ENCODE data around the gene REEP6. TPM values are rescaled to one million over a fixed set of nuclear protein-coding genes. Genes with fewer than 3 reads are reported as not detected.

The REEP6 gene
- total and polyA plus RNA-seq, 3 donors from 2014 or later = 386 to 454 (median 429) TPM

DNA sequence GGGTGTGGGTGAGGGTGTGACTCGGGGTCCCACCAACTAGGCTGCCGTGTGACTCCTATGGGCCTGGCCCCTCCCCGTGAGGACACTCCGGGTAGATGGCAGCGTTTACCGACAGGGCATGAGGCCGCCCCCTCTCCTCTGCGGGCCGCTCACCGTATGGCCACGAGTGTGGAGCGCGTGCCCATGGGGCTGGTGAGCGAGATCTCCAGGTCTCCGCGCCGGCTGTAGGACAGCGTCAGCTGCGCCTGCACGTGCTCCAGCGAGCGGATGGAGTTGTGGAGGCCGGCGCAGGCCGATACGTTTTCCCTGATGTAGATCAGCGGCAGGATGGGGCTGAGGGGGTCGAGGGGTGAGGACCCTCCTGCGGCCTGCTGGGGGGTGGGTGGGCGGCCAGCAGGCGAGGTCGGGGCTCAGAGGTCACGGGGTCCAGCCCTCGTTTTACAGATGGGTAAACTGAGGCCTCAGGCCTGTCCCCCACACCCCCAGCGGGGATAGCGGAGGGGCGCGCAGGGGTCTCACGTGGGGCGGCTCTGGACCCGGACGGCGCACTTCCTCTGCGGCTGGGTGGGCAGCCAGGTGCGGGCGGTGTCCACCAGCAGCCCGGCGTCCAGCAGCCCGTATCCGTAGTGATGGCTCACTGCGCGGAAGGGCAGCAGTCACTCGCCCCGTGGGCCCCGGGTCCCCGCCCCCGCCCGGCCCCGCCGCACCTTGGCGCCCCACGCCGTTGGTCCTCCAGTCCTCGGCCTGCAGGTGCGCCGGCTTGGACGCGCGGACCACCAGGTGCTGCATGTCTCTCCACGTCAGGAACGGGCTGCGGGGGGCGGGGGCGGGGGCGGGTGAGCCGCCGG lies 7.6 kb upstream of the REEP6 start:
- Histone ChIP-seq H3K9me3 (no peaks in the 10 kb centered on the region), H3K27me3 (no peaks in the 10 kb centered on the region), H3K27ac (no peak overlapping the region), H3K36me3 (ENCODE audit: low read depth, missing control alignments) (no peaks in the 10 kb centered on the region), H3K4me3 (no peak overlapping the region), H3K4me1 (peaks cover 8% of the 10 kb centered on the region)
- TF ChIP-seq, protein P1, sequence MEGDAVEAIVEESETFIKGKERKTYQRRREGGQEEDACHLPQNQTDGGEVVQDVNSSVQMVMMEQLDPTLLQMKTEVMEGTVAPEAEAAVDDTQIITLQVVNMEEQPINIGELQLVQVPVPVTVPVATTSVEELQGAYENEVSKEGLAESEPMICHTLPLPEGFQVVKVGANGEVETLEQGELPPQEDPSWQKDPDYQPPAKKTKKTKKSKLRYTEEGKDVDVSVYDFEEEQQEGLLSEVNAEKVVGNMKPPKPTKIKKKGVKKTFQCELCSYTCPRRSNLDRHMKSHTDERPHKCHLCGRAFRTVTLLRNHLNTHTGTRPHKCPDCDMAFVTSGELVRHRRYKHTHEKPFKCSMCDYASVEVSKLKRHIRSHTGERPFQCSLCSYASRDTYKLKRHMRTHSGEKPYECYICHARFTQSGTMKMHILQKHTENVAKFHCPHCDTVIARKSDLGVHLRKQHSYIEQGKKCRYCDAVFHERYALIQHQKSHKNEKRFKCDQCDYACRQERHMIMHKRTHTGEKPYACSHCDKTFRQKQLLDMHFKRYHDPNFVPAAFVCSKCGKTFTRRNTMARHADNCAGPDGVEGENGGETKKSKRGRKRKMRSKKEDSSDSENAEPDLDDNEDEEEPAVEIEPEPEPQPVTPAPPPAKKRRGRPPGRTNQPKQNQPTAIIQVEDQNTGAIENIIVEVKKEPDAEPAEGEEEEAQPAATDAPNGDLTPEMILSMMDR (IDR thresholded peaks at IDR 0.05) = no peak
- no peak for DNase-seq
- 50 to 80% methylated on average over 4 to 67 of the region's 77 CpGs for WGBS, 2 donors
- intact Hi-C loops (cut with DNase I; ENCODE audit: low total_unique reads) = no loop called here

DNA sequence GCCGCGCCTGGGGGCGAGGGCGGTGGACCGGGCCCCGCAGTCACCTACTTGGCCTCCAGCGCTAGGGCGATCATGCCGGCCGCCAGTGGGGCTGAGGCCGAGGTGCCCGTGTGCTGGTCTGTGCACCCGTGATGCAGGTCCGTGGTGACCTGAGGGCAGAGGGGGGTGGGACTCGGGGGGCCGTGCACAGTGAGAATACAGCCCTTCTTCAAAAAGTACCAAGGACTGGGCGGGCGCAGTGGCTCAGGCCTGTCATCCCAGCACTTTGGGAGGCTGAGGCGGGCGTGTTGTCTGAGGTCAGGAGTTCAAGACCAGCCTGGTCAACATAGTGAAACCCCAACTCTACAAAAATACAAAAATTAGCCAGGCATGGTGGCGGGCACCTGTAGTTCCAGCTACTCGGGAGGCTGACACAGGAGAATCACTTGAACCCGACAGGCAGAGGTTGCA lies 7.0 kb upstream of the REEP6 start:
- no peak overlapping the region for H3K27ac ChIP-seq
- no peaks in the 10 kb centered on the region for H3K9me3 ChIP-seq
- no peaks in the 10 kb centered on the region for H3K36me3 ChIP-seq (ENCODE audit: low read depth, missing control alignments)
- intact Hi-C loops (cut with DNase I; ENCODE audit: low total_unique reads) = no loop called here
- TF ChIP-seq, protein P1 (IDR thresholded peaks at IDR 0.05) = no peak
- no peak for TF ChIP-seq POLR2A (IDR thresholded peaks at IDR 0.05)
- H3K4me3 ChIP-seq = no peak overlapping the region
- WGBS, 2 donors = 75 to 80% methylated on average over 11 to 23 of the region's 23 CpGs
- H3K4me1 ChIP-seq = peaks cover 5% of the 10 kb centered on the region
- no peaks in the 10 kb centered on the region for H3K27me3 ChIP-seq
- DNase-seq = no peak

DNA sequence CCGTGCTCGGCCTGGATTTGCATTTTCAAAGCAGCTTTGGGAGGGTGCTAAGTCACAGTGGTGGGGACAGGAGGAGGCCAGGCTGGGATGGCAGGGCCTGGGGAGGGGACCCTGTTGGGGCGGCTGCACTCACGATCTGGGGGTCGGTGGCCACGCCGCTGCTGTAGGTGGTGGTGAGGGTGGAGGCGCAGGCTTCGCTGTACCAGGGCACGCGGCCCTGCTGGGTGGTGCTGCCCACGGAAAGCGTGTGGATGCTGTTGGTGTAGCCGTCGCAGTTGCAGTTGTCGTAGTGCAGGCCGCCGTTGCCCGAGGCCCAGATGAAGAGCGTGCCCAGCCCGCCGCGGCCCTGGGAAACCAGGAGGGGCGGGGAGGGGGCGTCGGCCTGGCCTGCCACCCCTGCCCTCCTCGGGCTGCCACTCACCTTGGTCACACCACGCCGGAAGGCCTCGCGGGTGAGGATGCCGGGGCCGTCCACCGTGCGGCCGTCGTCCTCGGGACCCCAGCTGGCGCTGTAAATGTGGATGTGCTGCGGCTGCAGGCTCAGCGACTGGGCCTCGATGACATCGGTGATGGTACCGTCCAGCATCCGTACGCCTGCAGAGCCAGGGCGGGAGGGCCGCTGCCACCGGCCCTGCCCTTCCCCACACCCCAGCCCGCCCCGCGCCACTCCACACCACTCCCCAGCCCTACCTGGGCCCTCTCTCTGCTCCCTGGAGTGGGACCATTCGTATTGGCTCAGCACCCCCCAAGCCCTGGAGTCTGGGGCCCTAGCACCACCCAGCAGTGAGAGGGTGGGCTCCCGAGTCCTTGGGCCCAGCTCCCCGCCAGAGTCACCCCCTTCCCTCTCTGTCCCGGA lies 4.0 kb upstream of the REEP6 start:
- Histone ChIP-seq H3K27ac (no peak overlapping the region), H3K4me1 (peaks cover 3% of the 10 kb centered on the region), H3K4me3 (no peak overlapping the region), H3K9me3 (no peaks in the 10 kb centered on the region), H3K27me3 (no peaks in the 10 kb centered on the region), H3K36me3 (ENCODE audit: low read depth, missing control alignments) (no peaks in the 10 kb centered on the region)
- no peak for TF ChIP-seq POLR2A (IDR thresholded peaks at IDR 0.05)
- TF ChIP-seq, protein P1 (IDR thresholded peaks at IDR 0.05) = no peak
- intact Hi-C loops (cut with DNase I; ENCODE audit: low total_unique reads) = no loop called here
- 94% methylated on average over 42 to 52 of the region's 56 CpGs for WGBS, 2 donors
- DNase-seq = no peak

DNA sequence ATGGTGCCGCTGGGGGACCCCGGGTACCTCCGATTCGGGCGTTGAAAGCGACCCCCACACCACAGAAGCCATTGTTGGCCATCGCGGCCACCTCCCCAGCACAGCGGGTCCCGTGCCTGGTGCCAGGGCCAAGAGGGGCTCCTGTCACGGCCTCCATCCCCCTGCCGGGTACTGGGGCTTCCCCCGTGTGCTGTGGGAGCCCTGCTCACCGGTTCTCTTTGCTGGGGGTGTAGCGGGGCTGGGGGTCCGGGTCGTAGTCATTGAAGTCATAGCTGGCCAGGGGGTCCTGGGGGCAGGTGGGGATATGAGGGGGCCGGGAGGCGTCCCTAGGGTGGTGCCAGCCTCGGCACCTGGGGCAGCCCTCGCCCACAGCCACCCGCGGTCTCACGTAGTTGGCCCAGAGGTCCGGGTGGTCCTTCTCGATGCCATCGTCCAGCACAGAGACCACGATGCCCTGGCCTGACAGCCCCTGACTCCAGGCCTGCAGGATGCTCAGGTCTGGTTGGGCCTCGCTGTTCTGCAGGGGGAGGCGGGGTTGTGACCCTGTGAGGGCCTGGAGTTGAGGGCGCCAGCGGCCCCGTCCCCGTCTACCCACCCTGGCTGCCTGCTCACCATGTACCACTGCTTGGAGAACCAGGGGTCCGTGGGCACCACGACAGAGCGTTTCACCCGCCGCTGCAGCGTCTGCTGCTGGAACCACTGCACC lies 3.3 kb upstream of the REEP6 start:
- H3K4me1 ChIP-seq = peaks cover 6% of the 10 kb centered on the region
- intact Hi-C loops (cut with DNase I; ENCODE audit: low total_unique reads) = no loop called here
- 94 to 95% methylated on average over 16 to 38 of the region's 40 CpGs for WGBS, 2 donors
- H3K9me3 ChIP-seq = no peaks in the 10 kb centered on the region
- no peak for TF ChIP-seq POLR2A (IDR thresholded peaks at IDR 0.05)
- TF ChIP-seq, protein P1 (IDR thresholded peaks at IDR 0.05) = no peak
- DNase-seq = no peak
- no peak overlapping the region for H3K27ac ChIP-seq
- no peak overlapping the region for H3K4me3 ChIP-seq
- H3K36me3 ChIP-seq (ENCODE audit: low read depth, missing control alignments) = no peaks in the 10 kb centered on the region
- H3K27me3 ChIP-seq = no peaks in the 10 kb centered on the region

All from testis (tissue), 3 donors.